ENCODE data around the gene LPP. TPM values are rescaled to one million over a fixed set of nuclear protein-coding genes. Genes with fewer than 3 reads are reported as not detected.

Gene LPP
- polyA plus RNA-seq, 1 experiment, result 60.0 TPM

DNA sequence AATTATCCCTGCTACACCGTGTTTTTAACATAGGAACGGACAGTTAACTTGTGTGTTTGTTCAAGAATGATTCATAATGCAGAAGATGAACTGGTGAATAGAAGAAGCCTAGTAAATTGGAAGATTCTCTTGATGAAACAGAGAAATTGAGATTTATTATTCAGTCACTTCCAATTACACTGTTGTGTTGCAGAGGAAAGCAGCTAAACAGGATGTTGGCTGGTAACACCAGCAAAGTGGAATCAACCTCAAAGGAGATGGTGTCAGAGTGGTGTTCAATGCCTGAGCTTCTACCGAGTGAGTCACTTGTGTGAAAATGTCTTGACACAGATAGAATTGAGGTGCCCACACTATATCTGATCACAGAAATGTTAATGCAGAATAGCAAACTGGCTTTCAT lies 399.6 kb downstream of the LPP start:
- no peak for DNase-seq (ENCODE audit: low read depth)
- Histone ChIP-seq H3K27me3 (ENCODE audit: control insufficient read depth, insufficient read depth, low read length) (no peaks in the 10 kb centered on the region), H3K4me3 (ENCODE audit: low read depth, low read length) (no peak overlapping the region), H3K36me3 (ENCODE audit: control insufficient read depth, insufficient read depth, low read length) (no peaks in the 10 kb centered on the region)
- ChIA-PET POLR2A (no interaction called here), CTCF (interaction anchor here (2.6 kb wide), 1 partner anchor 12 kb away, joined by 5 read pairs; no protein-coding TSS in a partner anchor)
- TF ChIP-seq, protein P1, sequence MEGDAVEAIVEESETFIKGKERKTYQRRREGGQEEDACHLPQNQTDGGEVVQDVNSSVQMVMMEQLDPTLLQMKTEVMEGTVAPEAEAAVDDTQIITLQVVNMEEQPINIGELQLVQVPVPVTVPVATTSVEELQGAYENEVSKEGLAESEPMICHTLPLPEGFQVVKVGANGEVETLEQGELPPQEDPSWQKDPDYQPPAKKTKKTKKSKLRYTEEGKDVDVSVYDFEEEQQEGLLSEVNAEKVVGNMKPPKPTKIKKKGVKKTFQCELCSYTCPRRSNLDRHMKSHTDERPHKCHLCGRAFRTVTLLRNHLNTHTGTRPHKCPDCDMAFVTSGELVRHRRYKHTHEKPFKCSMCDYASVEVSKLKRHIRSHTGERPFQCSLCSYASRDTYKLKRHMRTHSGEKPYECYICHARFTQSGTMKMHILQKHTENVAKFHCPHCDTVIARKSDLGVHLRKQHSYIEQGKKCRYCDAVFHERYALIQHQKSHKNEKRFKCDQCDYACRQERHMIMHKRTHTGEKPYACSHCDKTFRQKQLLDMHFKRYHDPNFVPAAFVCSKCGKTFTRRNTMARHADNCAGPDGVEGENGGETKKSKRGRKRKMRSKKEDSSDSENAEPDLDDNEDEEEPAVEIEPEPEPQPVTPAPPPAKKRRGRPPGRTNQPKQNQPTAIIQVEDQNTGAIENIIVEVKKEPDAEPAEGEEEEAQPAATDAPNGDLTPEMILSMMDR (IDR thresholded peaks at IDR 0.05; ENCODE audit: insufficient read depth, low read depth, low read length), result no peak

DNA sequence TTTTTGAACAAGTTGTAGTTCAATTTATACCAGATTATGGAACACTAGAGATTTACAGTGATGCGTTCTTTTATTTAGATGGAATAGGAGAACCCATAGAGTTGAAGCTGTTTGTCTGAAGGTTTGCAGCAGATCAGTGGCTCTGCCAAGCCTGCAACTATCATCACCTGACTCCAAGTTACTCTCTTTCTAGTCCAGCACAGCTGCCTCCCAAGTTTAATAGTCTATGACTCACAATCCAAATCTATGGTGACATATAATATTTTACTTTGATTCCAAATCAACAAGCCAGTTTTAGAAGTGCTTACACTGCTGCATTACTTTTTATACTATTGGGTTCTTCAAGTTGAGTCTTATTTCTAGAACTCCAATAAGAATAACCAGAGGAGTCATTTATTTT lies 400.4 kb downstream of the LPP start:
- CTCF ChIA-PET, result interaction anchor here (0.7 kb wide), 1 partner anchor 134 kb away, joined by 3 read pairs; no protein-coding TSS in a partner anchor
- Histone ChIP-seq H3K27me3 (ENCODE audit: control insufficient read depth, insufficient read depth, low read length) (no peaks in the 10 kb centered on the region), H3K4me3 (ENCODE audit: low read depth, low read length) (no peak overlapping the region), H3K36me3 (ENCODE audit: control insufficient read depth, insufficient read depth, low read length) (no peaks in the 10 kb centered on the region)
- POLR2A ChIA-PET, result no interaction called here
- TF ChIP-seq, protein P1 (IDR thresholded peaks at IDR 0.05; ENCODE audit: insufficient read depth, low read depth, low read length), result no peak
- DNase-seq (ENCODE audit: low read depth), result no peak

DNA sequence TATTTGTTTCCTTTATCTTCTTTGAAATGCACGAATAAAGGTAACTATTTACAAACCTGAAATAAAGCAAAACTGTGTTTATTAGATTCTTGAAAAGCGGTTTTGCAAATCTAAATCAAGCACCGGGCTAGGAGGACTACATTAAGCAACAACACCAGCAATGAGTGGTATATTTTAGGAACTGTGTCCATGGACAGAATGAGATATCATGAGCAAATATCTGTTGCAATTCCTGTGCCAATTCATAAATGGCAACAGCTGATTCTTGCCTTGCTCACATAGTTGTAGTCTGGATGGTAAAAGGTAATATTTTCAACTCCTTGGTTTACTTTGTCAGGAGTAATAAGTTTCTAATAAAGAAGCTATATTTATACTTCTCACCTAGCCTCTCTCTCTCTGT lies 403.3 kb downstream of the LPP start:
- Histone ChIP-seq H3K36me3 (ENCODE audit: control insufficient read depth, insufficient read depth, low read length) (no peaks in the 10 kb centered on the region), H3K4me3 (ENCODE audit: low read depth, low read length) (no peak overlapping the region), H3K27me3 (ENCODE audit: control insufficient read depth, insufficient read depth, low read length) (no peaks in the 10 kb centered on the region)
- TF ChIP-seq, protein P1 (IDR thresholded peaks at IDR 0.05; ENCODE audit: insufficient read depth, low read depth, low read length), result no peak
- ChIA-PET POLR2A (no interaction called here), CTCF (no interaction called here)
- DNase-seq (ENCODE audit: low read depth), result no peak

DNA sequence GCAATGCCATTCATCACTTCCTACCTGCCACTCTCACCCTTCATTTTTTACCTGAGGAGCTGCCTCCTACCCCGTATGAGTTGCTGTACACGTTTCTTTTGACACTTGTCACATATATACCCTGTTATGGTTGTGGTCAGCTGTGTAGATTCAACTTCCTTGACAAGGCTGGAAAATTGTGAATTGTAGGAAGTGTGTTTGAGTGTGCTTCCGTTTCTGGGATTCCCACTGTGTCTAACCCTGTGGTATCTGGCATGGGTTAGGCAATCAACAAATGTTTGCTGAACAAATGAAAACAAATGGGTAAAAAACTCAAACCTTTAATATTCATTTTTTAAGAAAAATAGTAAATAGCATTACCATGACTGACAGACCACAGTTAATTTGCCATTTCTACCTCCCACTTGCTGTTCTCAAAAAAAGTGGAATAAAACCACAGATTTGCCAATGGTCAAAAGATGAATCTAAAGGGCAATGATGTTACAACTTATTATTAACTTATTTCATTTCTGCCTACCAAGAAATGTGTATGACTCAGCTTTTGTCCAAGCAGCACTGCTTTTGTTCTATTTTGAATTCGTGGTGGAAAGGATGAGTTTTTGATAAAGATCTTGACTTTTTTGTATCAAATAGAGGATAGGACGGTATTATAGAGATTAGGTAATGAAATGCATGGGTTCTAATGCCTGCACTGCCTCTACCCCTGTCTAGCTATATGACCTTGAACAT lies 404.6 kb downstream of the LPP start:
- CTCF ChIA-PET, result interaction anchor here (0.5 to 1.4 kb wide), 2 partner anchors 819 to 1025 kb away, joined by 3 to 4 read pairs; no protein-coding TSS in a partner anchor
- Histone ChIP-seq H3K4me3 (ENCODE audit: low read depth, low read length) (no peak overlapping the region), H3K27me3 (ENCODE audit: control insufficient read depth, insufficient read depth, low read length) (no peaks in the 10 kb centered on the region), H3K36me3 (ENCODE audit: control insufficient read depth, insufficient read depth, low read length) (no peaks in the 10 kb centered on the region; the same call in 1 of the 2 replicates)
- DNase-seq (ENCODE audit: low read depth), result no peak
- POLR2A ChIA-PET, result no interaction called here
- TF ChIP-seq, protein P1 (IDR thresholded peaks at IDR 0.05; ENCODE audit: insufficient read depth, low read depth, low read length), result no peak

DNA sequence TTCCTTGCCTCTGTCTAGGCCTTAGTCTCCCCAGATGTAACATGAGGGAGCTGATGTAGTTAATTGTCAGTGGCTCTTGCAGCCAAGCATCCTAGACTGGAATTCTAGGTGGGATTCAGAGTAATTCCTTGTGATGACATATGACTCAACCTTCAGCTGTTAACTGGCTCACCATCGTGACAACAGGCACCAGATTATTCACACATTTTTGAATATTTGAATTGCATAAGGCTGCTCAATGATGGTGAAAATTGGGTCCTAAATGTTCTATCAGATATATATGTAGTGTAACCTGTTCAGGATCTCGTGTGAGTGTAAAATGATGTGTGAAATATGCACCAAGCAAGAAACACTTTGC lies 405.1 kb downstream of the LPP start:
- DNase-seq (ENCODE audit: low read depth), result no peak
- CTCF ChIA-PET, result interaction anchor here (0.5 to 1.4 kb wide), 2 partner anchors 820 to 1026 kb away, joined by 3 to 4 read pairs; no protein-coding TSS in a partner anchor
- Histone ChIP-seq H3K27me3 (ENCODE audit: control insufficient read depth, insufficient read depth, low read length) (no peaks in the 10 kb centered on the region), H3K4me3 (ENCODE audit: low read depth, low read length) (no peak overlapping the region), H3K36me3 (ENCODE audit: control insufficient read depth, insufficient read depth, low read length) (no peaks in the 10 kb centered on the region; the same call in 1 of the 2 replicates)
- POLR2A ChIA-PET, result no interaction called here
- TF ChIP-seq, protein P1 (IDR thresholded peaks at IDR 0.05; ENCODE audit: insufficient read depth, low read depth, low read length), result no peak
